ENCODE measurements around the gene ZEB1.
"Not testable (repeated sequence)": the region's sequence is repeated elsewhere in the genome, so short reads cannot be mapped to it uniquely, and the experiment has no call there.

Gene ZEB1

GRCh38 chr10:31319602-31320549 lies 860 bp downstream of the ZEB1 start:
- DNase-seq: peak; percentile 70 to 71

DNA sequence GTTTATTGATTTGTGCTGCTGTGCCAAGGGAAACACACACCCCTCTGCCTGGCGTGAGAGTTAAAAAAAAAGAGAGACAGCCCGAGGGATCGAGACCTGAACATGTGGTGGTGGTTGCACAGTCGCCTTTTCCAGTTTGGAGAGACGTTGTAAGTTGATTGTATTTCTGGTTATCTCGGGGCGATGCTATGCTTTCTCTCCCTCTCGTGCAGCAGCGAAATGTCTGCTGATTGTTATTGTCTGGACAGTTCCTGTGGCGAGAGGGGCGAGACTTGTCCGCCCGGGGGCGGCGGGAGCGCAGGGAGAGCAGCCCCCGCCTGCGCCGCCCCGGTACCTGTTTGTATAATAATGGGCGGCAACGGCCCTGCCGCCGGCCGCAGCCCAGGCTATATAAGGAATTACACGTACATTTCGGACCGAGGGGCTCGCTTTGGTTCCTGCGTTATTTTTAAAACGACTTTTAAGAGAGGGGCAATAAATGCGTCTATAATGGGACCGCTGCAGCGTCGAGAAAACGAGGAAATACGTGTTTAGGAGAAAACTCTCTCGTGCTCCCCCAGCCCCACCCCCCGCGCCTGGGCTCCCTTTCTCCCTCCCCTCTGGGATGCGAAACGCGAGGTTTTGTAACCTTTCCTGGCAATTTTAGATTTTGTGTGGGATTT lies 1.7 kb downstream of the ZEB1 start:
- peak; percentile 47 to 60 for DNase-seq

- no peak for DNase-seq
Measured at GRCh38 chr10:31321396-31321941, 2.5 kb downstream of the ZEB1 start.

DNA sequence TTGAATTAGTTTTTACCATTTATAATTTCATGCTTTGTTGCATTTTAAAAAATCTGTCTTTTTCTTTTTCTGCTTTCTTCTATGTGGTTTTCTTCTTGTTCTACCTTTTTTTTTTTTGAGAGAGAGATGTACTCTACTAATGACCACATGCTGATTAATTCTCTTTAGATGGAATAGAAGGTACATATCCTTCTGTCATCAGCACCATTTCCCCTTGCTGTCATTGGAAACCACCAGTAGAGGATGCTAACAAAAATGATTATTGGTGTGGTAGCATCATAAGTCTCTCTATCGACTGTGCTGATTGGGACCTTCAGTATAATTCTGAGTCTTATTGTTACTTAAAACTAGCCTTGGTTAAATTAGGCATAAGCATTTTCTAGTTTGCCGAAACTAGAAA lies 3.6 kb downstream of the ZEB1 start:
- DNase-seq: no peak

- no peak for DNase-seq
Measured at GRCh38 chr10:31340343-31340742, 21.3 kb downstream of the ZEB1 start.

DNA sequence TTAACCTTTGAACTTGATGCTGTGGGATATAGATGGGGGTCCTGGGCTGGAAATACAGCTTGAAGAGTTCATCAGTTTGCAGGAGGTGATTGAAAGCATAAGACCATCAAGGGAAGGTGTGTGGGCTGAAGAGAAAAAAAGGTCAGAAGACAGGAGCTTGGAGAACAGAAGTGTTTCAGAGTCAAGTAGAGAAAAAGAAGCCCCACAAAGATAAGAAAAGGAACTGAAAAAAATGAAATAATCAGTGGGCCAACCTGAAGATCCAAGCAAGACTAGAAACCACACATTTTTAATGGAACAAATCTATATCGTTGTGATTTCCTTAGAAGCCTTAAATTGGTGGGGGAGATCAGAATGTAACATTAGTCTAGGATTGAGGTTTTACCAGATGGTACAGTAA lies 22.5 kb downstream of the ZEB1 start:
- no peak for DNase-seq

- DNase-seq: no peak
Measured at GRCh38 chr10:31343009-31343408, 24.0 kb downstream of the ZEB1 start.

GRCh38 chr10:31343551-31343950 lies 24.5 kb downstream of the ZEB1 start:
- DNase-seq: no peak

DNA sequence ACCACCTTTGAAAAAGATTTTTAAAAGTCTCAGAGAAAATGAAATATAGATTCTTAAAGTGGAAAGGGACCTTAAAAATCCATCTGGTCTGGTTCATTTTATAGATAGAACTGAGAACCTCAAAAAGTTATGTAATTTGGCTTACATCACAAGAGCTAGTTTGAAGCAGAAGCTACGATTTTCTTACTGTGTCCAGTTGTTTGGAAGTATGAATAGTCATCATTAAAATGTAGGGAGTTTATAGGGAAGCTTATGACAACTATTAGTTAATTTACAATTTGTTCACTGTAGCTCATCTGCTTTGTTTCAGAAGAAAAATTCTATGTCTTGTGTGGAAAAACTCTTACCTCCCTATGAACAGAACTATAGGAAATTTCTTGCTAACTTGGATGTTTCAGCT lies 26.9 kb downstream of the ZEB1 start:
- no peak for DNase-seq

GRCh38 chr10:31346953-31347352 lies 27.9 kb downstream of the ZEB1 start:
- no peak for DNase-seq

- no peak for DNase-seq
Measured at GRCh38 chr10:31347705-31348104, 28.7 kb downstream of the ZEB1 start.

DNA sequence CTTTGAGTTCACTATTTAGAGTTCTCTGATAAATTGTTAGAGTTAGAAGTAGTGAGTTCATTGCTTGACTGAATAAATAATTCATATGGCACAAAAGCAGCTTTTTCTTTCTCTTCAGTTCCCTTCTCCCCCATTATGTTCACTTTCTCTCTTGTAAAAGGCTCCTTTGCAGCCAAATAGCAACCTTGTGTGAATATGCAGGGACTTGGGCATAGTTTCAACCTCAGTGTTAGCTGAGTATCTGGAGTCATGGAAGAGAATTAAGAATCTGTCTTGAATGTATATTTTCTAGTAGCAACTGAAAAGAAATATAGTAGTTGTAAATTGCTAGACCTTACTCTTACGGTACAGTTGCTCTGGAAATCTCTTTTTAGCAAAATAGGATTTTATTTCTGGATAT lies 31.9 kb downstream of the ZEB1 start:
- DNase-seq: no peak

DNA sequence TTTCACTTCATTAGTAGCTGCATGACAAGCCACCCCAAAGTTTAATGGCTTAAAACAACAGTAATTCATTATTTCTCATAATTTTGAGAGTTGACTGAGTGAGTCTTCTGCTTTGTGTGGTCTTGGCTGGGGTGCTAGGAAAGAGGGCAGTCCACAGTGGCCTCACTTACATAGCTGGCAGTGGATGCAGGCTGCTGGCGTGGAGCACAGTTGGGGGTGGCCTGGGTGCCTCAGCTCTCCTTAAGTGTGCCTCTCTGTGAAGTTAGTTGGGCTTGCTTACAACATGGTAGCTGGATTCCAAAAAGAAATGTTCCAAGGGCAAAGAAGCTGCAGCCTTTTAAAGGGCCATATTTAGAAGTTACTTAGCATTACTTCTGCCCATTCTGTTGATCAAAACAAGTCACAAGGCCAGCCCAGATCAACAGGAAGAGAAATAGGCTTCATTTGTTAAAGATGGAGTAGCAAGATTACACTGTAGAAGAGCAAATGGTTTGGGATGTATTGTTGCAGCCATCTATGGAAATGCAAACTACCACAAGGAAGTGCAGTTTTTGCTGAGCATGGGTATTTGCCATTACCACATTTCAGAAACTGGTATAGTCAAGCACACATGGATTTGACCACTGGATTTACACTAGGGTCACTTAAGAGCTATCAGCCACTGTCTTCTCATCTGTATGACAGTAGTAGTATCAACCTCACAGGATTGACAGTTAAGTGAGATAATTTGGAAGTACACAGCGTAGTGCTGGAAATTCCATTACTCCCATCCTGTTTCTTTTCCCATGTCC lies 33.6 kb downstream of the ZEB1 start:
- no peak for DNase-seq

DNA sequence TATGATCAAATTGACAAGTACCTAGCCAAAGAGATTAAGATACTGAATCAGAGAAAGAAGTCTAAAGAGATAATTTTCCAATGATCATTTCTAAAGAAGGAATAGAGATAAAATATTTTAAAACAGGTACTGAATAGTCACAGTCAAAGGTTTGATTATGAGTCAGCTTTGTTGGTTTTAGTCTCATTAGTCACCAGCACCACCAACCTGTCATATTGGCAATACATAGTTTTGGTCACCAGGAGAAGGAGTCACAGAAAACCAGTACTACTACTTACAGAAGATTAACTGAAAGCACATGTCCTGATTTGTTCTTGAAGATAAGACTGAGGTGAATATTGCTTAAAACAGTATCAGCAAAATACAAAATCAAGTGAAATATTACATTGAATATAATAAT lies 34.6 kb downstream of the ZEB1 start:
- no peak for DNase-seq

DNA sequence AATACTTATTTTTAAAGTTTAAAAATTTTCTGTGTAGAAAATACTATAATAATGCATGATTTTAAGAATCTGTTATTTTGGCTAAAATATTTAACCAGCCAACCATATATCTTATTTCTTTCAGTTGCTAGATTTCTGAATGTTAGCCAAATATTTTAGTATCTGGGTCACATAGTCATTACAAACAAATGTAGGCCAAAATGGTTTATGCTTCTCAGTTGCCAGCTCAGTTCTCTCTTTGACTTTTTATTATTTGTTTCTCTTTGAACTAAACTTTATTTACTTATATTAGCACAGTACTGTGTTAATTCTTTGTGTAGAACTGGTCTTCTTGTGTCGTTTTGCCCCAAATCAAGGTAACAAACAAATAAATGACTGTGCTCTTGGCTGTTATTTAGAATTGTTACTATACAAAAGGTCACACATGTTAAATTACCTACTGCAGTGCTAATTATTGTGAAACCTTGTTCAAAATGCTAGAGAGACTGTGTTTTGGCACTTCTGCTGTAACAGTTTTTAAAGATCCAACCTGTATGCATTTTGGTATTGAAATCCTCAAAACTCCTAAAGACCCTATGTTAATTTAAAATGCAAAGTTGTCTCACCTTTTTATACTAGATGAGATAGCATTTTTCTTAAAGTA lies 39.8 kb downstream of the ZEB1 start:
- no peak for DNase-seq

- no peak for DNase-seq
Measured at GRCh38 chr10:31359979-31360378, 41.0 kb downstream of the ZEB1 start.

DNA sequence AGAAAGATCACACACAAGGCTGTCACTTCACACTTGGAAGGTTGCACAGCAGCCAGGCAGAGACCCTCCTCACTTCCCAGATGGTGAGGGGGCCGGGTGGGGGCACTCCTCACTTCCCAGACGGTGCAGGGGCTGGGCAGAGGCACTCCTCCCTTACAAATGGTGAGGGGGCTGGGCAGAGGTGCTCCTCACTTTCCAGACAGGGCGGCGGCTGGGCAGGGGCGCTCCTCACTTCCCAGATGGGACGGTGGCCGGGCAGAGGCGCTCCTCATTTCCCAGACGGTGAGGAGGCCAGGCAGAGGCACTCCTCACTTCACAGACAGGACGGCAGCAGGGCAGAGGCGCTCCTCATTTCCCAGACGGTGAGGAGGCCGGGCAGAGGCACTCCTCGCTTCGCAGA lies 42.5 kb downstream of the ZEB1 start:
- DNase-seq: not testable (repeated sequence)

DNA sequence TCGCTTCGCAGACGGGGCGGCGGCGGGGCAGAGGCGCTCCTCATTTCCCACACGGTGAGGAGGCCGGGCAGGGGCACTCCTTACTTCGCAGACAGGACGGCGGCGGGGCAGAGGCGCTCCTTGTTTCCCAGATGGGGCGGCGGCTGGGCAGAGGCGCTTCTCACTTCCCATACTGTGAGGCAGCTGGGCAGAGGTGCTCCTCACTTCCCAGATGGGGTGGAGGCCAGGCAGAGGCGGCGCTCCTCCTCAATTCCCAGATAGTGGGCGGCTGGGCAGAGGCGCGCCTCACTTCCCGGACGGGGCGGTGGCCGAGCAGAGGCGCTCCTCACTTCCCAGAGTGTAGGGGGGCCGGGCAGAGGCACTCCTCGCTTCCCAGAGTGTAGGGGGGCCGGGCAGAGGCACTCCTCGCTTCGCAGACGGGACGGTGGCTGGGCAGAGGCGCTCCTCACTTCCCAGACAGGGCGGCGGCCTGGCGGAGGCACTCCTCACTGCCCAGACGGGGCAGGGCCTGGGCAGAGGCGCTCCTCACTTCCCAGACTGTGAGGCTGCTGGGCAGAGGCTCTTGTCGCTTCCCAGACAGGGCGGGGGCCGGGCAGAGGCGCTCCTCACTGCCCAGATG lies 43.1 kb downstream of the ZEB1 start:
- no peak for DNase-seq

DNA sequence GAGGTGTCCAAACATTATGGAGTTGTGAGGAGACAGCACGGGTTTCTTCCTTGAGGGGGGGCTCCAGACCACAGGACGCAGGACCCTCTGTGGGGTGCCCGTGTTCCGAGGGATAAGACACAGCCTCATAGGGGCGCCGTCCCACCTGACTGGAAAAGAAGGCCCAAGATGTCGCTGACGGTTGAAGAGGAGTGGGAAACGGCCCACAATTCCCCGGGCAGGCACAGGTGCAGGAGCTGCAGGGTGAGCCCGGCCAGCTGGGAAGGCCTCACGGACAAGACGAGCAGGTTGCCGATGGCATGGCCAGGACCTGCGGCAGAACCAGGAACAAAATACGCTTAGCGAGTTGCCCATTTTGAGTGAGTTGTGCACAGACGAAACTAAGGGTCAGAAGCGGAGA lies 44.7 kb downstream of the ZEB1 start:
- DNase-seq: not testable (repeated sequence)

- DNase-seq: not testable (repeated sequence)
Measured at GRCh38 chr10:31364238-31364637, 45.2 kb downstream of the ZEB1 start.

GRCh38 chr10:31366703-31367102 lies 47.7 kb downstream of the ZEB1 start:
- DNase-seq: no peak

DNA sequence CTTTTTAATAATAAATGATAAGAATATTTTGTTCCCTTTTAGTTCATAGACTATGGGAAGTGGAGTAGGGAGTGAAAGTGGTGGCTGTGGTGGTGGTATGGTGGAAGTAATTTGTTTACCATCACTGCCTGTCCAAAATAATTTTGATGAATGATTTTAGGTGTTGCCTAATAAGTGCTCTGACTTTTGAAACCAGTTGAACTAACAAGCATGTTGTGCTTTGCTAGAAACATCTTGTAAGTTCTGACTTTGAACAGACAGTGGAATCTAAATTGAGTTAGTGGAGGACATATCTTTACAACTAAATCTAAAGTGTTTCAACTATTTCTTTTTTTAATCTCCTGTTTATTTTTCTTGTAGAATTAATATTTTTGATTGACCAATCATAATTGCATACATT lies 49.7 kb downstream of the ZEB1 start:
- no peak for DNase-seq
